Fibroblast of the aortic adventitia (primary cell): ENCODE measurements around the gene MTCH1. TPM values are rescaled to one million over a fixed set of nuclear protein-coding genes. Genes with fewer than 3 reads are reported as not detected.

ENCODE experiments used
- DNase-seq: peaks from one replicate; pipeline ENCODE4 v3.0.0-alpha.2; 2010; ENCODE audit warnings: low read depth
- H3K4me3 ChIP-seq: 2 replicates; pipeline ENCODE4 v1.5.1; 2011; ENCODE audit warnings: low read depth, mild to moderate bottlenecking, control low read depth, low read length, moderate library complexity
- total RNA-seq: library from RNA; depleted of rRNA; stranded (reverse); fragments of >200 nt; gene quantifications from 2 replicates; pipeline ENCODE4 v1.2.3, GENCODE V29; 2012; ENCODE audit warnings: low replicate concordance
- TF ChIP-seq, protein P1 (sequence below): IDR thresholded peaks from 2 replicates; pipeline ENCODE4 v1.5.1; 2011; ENCODE audit warnings: mild to moderate bottlenecking, low read length, control low read depth, inconsistent platforms; ENCODE audit not compliant: insufficient read depth

MTCH1 gene
- total RNA-seq, 1 donor = 160 TPM

DNA sequence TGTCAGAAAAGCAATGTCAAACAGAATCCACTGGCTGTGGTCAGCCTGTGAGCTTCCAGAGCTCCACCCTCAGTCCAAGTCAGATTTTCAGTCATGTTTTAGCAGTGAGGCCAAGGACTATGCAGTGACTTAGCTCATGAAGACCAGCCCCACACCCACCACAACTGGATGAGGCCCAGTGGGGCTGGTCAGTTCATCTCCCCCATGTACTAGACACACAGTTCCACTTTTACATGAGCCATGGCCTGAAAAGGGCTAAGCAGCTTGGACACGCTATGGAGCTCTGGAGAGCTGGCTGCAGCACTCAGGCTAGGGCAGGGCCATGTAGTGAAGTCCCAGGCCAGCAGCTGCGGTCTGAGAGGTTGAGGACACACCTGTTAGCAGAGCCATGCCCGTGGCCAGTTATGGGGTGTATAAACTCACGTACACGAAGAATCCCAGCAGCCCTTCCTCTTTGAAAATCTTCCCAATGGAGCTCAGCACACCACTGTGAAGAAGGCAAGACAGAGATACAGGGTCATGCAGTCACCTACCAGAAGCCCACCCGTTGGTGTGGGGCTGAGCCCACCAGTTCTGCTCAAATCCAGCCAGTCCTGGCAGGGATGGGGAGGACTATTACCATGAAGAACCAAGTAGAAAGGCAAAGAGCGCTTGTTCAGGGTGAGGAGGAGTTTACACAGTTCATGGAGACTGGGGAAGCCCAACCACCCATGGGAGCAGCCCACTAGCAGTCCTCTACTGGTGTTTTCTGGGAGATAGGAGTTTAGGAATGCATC, 10.6 kb downstream of the MTCH1 start:
- H3K4me3 ChIP-seq = no peak overlapping the region
- DNase-seq = peak; percentile 36
- TF ChIP-seq, protein P1, sequence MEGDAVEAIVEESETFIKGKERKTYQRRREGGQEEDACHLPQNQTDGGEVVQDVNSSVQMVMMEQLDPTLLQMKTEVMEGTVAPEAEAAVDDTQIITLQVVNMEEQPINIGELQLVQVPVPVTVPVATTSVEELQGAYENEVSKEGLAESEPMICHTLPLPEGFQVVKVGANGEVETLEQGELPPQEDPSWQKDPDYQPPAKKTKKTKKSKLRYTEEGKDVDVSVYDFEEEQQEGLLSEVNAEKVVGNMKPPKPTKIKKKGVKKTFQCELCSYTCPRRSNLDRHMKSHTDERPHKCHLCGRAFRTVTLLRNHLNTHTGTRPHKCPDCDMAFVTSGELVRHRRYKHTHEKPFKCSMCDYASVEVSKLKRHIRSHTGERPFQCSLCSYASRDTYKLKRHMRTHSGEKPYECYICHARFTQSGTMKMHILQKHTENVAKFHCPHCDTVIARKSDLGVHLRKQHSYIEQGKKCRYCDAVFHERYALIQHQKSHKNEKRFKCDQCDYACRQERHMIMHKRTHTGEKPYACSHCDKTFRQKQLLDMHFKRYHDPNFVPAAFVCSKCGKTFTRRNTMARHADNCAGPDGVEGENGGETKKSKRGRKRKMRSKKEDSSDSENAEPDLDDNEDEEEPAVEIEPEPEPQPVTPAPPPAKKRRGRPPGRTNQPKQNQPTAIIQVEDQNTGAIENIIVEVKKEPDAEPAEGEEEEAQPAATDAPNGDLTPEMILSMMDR = no peak

DNA sequence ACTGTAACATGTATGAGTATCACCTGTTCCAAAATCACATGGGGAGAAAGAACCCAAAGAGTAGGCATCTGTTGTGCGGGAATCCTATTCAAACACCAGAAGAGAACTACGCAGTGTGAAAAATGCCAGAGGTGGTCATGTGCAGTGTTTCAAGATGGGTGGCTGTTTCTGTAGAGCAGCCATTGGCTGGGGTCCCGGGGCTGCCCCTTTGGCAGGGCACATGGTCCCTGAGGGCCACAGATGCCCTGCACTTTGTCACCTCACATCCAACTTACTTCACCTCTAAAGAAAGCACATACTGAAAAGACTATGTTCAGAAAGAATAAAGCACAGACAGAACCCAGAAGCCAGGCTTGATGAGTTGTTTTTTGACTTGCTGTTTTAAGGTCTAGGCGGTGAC, 12.3 kb downstream of the MTCH1 start:
- no peak overlapping the region for H3K4me3 ChIP-seq
- TF ChIP-seq, protein P1 = no peak
- DNase-seq = no peak

DNA sequence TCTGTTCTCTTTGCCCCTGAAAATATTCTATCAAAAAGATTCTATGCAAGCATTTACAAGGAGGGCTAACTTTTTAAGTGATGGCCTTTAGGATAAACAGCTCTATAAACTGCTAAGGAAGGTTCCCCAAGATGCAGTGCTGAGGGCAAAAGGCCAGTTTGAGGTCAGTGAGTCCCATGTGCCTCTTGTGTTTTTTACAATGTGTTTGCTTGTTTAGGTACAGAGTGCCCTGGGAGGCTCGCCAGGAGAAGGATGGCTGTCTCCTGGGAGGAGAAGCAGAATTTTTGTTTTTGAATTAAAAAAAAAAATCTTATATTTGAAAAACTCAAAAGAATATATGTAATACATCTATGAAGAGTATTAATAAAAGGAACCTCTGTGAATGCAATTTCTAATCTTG, 12.8 kb downstream of the MTCH1 start:
- TF ChIP-seq, protein P1 = no peak
- no peak for DNase-seq
- no peak overlapping the region for H3K4me3 ChIP-seq

DNA sequence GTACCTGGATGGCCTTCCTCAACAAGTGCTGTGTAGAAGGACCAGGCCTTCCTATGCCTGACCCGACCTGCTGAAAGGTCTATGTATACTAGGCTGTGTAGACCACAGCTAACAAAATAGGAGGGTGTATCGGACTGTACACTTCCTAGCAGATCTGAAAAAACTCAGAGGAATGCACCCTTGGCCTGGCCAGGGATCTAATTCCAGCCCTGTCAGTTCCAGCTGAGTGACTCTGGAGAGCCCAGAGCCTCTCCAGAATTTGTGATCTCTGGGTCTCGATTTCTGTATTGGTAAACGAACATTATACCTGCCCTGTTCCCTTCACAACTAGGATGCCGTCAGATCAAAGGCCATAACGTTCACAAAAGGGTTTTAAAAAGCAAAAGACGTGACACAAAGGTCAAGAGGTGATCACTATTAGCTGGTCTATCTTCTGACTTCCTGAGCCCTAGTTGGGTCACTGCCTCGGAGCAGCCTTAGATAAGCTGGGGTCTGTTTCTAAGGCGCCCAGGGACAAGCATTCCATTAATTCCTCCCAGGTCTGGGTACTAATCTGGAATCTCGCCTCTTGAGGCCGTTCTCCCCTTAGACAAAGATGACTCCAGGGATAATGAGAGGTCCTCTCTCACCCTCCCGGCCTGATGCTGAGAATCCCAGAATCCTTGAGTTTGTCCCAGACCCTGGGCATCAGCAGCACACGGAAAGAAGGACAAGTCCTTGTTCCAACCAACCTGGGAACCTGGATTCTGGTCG, 13.9 kb downstream of the MTCH1 start:
- TF ChIP-seq, protein P1 = no peak
- no peak overlapping the region for H3K4me3 ChIP-seq
- DNase-seq = no peak

DNA sequence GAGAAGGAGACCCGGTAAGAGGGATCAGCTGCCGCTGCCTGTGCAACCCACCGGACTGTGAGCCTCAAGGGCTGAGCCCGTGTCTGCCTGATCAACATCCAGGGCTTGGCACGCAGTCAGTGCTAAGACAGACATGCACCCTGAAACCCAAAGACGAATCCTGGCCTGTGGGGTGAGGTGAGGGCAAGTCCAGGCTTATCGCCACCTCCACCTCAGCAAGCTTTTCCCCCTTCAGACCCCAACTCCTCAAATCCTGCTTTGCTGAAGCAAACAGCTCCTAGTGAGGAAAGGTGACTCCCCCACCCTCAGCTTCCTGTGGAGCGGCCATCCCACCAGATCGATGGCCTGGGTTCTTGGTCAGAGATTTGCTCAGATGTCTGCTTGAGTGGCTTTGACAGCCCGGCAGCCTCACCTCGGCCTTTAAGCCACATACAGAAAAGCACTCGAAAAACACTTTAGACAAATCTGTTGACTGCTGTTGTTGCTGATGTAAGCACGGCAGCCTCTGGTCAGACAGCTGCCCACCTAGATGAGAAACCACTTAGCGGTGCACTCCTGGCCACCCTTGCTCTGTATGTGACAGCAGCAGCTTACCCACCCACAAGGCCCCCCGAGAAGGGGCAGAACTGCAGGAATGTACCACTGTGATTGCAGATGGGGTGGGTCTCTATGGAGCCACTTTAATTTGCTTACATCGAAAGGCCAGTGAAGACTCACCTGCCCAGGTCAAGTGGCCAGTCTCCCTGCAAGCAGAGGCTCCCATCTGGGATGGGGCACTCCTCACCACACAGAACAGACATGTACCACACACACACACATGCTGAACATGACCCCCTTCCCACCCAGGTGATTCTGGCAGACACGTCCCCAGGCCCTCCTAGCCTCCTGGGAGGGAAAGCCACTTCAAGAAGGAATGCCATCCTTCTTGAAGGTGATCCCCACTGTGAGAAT, 14.8 kb downstream of the MTCH1 start:
- TF ChIP-seq, protein P1 = no peak
- DNase-seq = no peak
- no peak overlapping the region for H3K4me3 ChIP-seq
